ENCODE results near the gene SLC35E2B. TPM values are rescaled to one million over a fixed set of nuclear protein-coding genes. Genes with fewer than 3 reads are reported as not detected.

SLC35E2B gene
- polyA plus RNA-seq, 1 donor from 2014 or later: 93.2 TPM

DNA sequence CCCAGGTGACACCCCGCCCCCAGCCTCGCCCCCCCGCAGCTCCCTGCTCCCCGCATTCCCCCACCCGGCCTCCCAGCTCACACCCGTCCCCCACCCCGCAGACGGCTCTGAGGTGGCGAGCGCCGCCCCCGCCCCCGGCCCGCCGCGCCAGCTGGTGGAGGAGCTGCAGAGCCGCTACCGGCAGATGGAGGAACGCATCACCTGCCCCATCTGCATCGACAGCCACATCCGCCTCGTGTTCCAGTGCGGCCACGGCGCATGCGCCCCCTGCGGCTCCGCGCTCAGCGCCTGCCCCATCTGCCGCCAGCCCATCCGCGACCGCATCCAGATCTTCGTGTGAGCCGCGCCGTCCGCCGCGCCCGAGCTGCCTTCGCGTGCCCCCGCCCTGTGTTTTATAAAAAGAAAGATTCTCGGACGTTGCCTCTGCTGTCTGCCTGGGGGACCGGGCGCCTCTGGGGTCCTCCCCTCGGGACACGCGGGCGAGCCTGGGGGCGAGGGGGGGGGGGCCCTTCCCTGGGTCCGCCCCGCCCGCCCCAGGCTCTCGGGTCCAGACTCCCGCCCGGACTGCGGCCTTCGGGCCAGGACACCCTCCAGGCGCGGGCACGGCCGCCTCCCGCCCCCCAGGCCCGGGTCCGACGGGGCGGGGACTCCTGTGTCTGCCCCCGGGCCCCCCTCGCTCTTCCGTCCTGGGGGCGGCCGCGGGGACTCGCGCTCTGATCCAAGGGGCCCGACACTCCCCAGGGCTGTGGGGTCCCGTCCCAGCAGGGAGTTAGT is 62.2 kb downstream of the SLC35E2B start:
- H3K27ac ChIP-seq (ENCODE audit: low read length): no peak overlapping the region
- H3K79me2 ChIP-seq (replicated peaks; ENCODE audit: insufficient read depth, low read length): no peaks in the 10 kb centered on the region
- no peaks in the 10 kb centered on the region for H3F3A ChIP-seq (ENCODE audit: insufficient read depth, low read length, poor library complexity, severe bottlenecking)
- no peaks in the 10 kb centered on the region for H3K9me3 ChIP-seq (ENCODE audit: low read length)
- no peaks in the 10 kb centered on the region for H4K20me1 ChIP-seq (ENCODE audit: insufficient read depth)
- TF ChIP-seq POLR2AphosphoS5 (IDR thresholded peaks at IDR 0.05) (no peak), EZH2 (IDR thresholded peaks at IDR 0.05; ENCODE audit: borderline replicate concordance, insufficient read depth, low read length, poor library complexity, severe bottlenecking) (no peak), MXI1 (conservative IDR thresholded peaks at IDR 0.05; ENCODE audit: poor library complexity, severe bottlenecking) (no peak), TAF1 (IDR thresholded peaks at IDR 0.05; ENCODE audit: low read depth) (no peak), EP300 (conservative IDR thresholded peaks at IDR 0.05; ENCODE audit: poor library complexity, severe bottlenecking) (no peak), RAD21 (conservative IDR thresholded peaks at IDR 0.05) (no peak), SMC3 (conservative IDR thresholded peaks at IDR 0.05; ENCODE audit: poor library complexity) (no peak)
- TF ChIP-seq, protein P1, sequence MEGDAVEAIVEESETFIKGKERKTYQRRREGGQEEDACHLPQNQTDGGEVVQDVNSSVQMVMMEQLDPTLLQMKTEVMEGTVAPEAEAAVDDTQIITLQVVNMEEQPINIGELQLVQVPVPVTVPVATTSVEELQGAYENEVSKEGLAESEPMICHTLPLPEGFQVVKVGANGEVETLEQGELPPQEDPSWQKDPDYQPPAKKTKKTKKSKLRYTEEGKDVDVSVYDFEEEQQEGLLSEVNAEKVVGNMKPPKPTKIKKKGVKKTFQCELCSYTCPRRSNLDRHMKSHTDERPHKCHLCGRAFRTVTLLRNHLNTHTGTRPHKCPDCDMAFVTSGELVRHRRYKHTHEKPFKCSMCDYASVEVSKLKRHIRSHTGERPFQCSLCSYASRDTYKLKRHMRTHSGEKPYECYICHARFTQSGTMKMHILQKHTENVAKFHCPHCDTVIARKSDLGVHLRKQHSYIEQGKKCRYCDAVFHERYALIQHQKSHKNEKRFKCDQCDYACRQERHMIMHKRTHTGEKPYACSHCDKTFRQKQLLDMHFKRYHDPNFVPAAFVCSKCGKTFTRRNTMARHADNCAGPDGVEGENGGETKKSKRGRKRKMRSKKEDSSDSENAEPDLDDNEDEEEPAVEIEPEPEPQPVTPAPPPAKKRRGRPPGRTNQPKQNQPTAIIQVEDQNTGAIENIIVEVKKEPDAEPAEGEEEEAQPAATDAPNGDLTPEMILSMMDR (IDR thresholded peaks at IDR 0.05; ENCODE audit: poor library complexity, severe bottlenecking): no peak
- TF ChIP-seq, protein P2, sequence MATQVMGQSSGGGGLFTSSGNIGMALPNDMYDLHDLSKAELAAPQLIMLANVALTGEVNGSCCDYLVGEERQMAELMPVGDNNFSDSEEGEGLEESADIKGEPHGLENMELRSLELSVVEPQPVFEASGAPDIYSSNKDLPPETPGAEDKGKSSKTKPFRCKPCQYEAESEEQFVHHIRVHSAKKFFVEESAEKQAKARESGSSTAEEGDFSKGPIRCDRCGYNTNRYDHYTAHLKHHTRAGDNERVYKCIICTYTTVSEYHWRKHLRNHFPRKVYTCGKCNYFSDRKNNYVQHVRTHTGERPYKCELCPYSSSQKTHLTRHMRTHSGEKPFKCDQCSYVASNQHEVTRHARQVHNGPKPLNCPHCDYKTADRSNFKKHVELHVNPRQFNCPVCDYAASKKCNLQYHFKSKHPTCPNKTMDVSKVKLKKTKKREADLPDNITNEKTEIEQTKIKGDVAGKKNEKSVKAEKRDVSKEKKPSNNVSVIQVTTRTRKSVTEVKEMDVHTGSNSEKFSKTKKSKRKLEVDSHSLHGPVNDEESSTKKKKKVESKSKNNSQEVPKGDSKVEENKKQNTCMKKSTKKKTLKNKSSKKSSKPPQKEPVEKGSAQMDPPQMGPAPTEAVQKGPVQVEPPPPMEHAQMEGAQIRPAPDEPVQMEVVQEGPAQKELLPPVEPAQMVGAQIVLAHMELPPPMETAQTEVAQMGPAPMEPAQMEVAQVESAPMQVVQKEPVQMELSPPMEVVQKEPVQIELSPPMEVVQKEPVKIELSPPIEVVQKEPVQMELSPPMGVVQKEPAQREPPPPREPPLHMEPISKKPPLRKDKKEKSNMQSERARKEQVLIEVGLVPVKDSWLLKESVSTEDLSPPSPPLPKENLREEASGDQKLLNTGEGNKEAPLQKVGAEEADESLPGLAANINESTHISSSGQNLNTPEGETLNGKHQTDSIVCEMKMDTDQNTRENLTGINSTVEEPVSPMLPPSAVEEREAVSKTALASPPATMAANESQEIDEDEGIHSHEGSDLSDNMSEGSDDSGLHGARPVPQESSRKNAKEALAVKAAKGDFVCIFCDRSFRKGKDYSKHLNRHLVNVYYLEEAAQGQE (IDR thresholded peaks at IDR 0.05; ENCODE audit: borderline replicate concordance): no peak
- no peak overlapping the region for H3K4me2 ChIP-seq (ENCODE audit: low read length)
- peaks cover 13% of the 10 kb centered on the region for H3K27me3 ChIP-seq (ENCODE audit: insufficient read depth, low read depth, low read length)
- no peaks in the 10 kb centered on the region for H3K9me2 ChIP-seq (ENCODE audit: insufficient read depth, low read length)
- no peak overlapping the region for H3K4me3 ChIP-seq (ENCODE audit: low read length)
- no peak overlapping the region for H2AFZ ChIP-seq (ENCODE audit: low read depth, low read length)
- peaks cover 3% of the 10 kb centered on the region for H3K36me3 ChIP-seq (ENCODE audit: insufficient read depth, low read length)
- H3K9ac ChIP-seq (ENCODE audit: low read length): no peak overlapping the region

DNA sequence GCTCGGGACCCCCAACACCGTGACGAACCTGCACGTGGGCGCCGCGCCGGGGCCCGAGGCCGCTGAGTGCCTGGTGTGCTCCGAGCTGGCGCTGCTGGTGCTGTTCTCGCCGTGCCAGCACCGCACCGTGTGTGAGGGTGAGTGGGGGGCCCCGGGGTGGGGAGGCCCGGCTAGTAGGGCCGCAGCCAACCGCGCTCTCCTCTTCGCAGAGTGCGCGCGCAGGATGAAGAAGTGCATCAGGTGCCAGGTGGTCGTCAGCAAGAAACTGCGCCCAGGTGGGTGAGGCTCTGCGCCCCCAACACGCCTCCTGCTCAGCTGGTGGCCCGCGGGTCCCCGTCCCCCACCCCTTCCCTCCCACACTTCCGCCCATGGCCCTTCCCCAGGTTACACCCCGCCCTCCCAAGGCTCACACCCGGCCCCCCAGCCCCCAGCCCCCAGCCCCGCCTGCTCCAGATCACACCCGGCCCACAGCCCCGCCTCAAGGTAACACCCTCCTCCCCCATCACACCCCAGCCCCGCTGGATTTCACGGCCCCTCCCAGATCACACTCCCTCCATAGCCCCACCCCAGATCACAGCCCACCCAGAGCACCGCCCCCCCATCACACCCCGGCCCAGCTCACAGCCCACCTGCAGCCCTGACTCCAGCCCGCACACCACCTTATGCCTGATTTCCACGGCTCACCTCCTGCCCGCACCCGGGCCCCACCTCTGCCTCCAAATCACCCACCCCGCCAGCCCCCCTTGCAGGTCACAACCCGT is 63.0 kb downstream of the SLC35E2B start:
- Histone ChIP-seq H3F3A (ENCODE audit: insufficient read depth, low read length, poor library complexity, severe bottlenecking) (no peaks in the 10 kb centered on the region), H3K9me3 (ENCODE audit: low read length) (no peaks in the 10 kb centered on the region), H3K27ac (ENCODE audit: low read length) (no peak overlapping the region), H3K36me3 (ENCODE audit: insufficient read depth, low read length) (peaks cover 3% of the 10 kb centered on the region), H3K9me2 (ENCODE audit: insufficient read depth, low read length) (no peaks in the 10 kb centered on the region), H2AFZ (ENCODE audit: low read depth, low read length) (no peak overlapping the region), H4K20me1 (ENCODE audit: insufficient read depth) (no peaks in the 10 kb centered on the region), H3K4me2 (ENCODE audit: low read length) (no peak overlapping the region), H3K27me3 (ENCODE audit: insufficient read depth, low read depth, low read length) (peaks cover 13% of the 10 kb centered on the region), H3K4me3 (ENCODE audit: low read length) (no peak overlapping the region), H3K79me2 (replicated peaks; ENCODE audit: insufficient read depth, low read length) (no peaks in the 10 kb centered on the region), H3K9ac (ENCODE audit: low read length) (no peak overlapping the region)
- TF ChIP-seq EZH2 (IDR thresholded peaks at IDR 0.05; ENCODE audit: borderline replicate concordance, insufficient read depth, low read length, poor library complexity, severe bottlenecking) (no peak), POLR2AphosphoS5 (IDR thresholded peaks at IDR 0.05) (no peak), EP300 (conservative IDR thresholded peaks at IDR 0.05; ENCODE audit: poor library complexity, severe bottlenecking) (no peak), MXI1 (conservative IDR thresholded peaks at IDR 0.05; ENCODE audit: poor library complexity, severe bottlenecking) (no peak), TAF1 (IDR thresholded peaks at IDR 0.05; ENCODE audit: low read depth) (no peak), RAD21 (conservative IDR thresholded peaks at IDR 0.05) (no peak), SMC3 (conservative IDR thresholded peaks at IDR 0.05; ENCODE audit: poor library complexity) (no peak)
- TF ChIP-seq, protein P2 (IDR thresholded peaks at IDR 0.05; ENCODE audit: borderline replicate concordance): no peak
- TF ChIP-seq, protein P1 (IDR thresholded peaks at IDR 0.05; ENCODE audit: poor library complexity, severe bottlenecking): no peak
